Caki2 (cell line): ENCODE results near the gene AGTPBP1. TPM values are rescaled to one million over a fixed set of nuclear protein-coding genes. Genes with fewer than 3 reads are reported as not detected.

Experiments
- total RNA-seq: library from RNA; depleted of rRNA; stranded (reverse); fragments of >200 nt; shearing (Covaris generic); gene quantifications from 2 replicates; pipeline ENCODE4 v1.2.3, GENCODE V29; 2014; ENCODE audit warnings: low replicate concordance; rRNA removed

AGTPBP1 gene
- total RNA-seq, 1 experiment from 2014 or later = 11.1 TPM

Other genes starting within 250 kb of the AGTPBP1 start
- 5.9 and 6.8 TPM in 2 replicates for gene NAA35, start 199.2 kb upstream of the AGTPBP1 start, total RNA-seq